ENCODE measurements around the gene TUBB2B. TPM values are rescaled to one million over a fixed set of nuclear protein-coding genes. Genes with fewer than 3 reads are reported as not detected.

Gene TUBB2B
- total and polyA plus RNA-seq, 10 of the 15 experiments (the other 5 are each of a cell fraction or from before 2014, with no cell fraction given) = 2.6 to 75.2 (median 21.2) TPM

- Histone ChIP-seq H3K36me3 (ENCODE audit: control insufficient read depth in 2 of 2, insufficient read depth in 2 of 2, low read length in 1 of 2) (no peaks in the 10 kb centered on the region), H4K20me1 (ENCODE audit: control insufficient read depth, insufficient read depth) (no peaks in the 10 kb centered on the region), H3K4me1 (ENCODE audit: control insufficient read depth, insufficient read depth, low read length) (peaks cover 39% of the 10 kb centered on the region), H3K4me2 (ENCODE audit: control insufficient read depth, insufficient read depth) (peak overlapping the region; percentile 92), H3K27ac (ENCODE audit: control insufficient read depth, insufficient read depth) (no peak overlapping the region), H3K4me3 (peak overlapping the region; percentile 63; the same call in 1 of the 2 replicates), H3K9me3 (replicated peaks; ENCODE audit: control insufficient read depth, insufficient read depth, low read length) (no peaks in the 10 kb centered on the region), H3K9ac (ENCODE audit: control insufficient read depth, insufficient read depth, low read length) (no peak overlapping the region), H3K27me3 (replicated peaks in 1 of 2; ENCODE audit: control insufficient read depth in 2 of 2, insufficient read depth in 2 of 2, low read length in 1 of 2) (peaks cover 32 to 35% of the 10 kb centered on the region in 2 experiments), H2AFZ (ENCODE audit: control insufficient read depth, low read depth, low read length) (peak overlapping the region; percentile 67), H3K79me2 (ENCODE audit: control insufficient read depth, insufficient read depth, low read length) (no peaks in the 10 kb centered on the region)
- CTCF ChIA-PET = interaction anchor here (0.8 to 1.2 kb wide), 2 partner anchors 11 to 23 kb away, joined by 3 to 5 read pairs; no protein-coding TSS in a partner anchor
- TF ChIP-seq WRNIP1 (IDR thresholded peaks at IDR 0.05; ENCODE audit: borderline replicate concordance, low read depth, low read length) (no peak), SUZ12 (IDR thresholded peaks at IDR 0.05; ENCODE audit: unreplicated experiment) (peak; percentile 49), STAT3 (IDR thresholded peaks at IDR 0.05; ENCODE audit: low read depth, low read length) (no peak), RUNX3 (IDR thresholded peaks at IDR 0.05; ENCODE audit: low read length) (0 out of 2 replicates have a peak, but pooled peaks have one; percentile 8)
- ATAC-seq = peak; percentile 22
- RAD21 ChIA-PET (ENCODE audit: unreplicated experiment) = interaction anchor here (0.8 to 1.0 kb wide), 2 partner anchors 9 to 19 kb away, joined by 3 read pairs; no protein-coding TSS in a partner anchor
- SMC1A ChIA-PET (ENCODE audit: uncharacterized antibody, unreplicated experiment) = interaction anchor here (1.3 kb wide), 1 partner anchor 22 kb away, joined by 7 read pairs; no protein-coding TSS in a partner anchor
- no TSS peak for BruUV-seq (replicated peaks)
- intact Hi-C loops (cut with micrococcal nuclease; ENCODE audit: unreplicated experiment) (no loop called here), in situ Hi-C loops (cut with MboI) (no loop called here)
- POLR2A ChIA-PET = no interaction called here
- no peak for DNase-seq (ENCODE audit: low read depth, low spot score)
- WGBS (ENCODE audit: insufficient coverage, insufficient replicate concordance, low lambda C conversion rate, missing lambda C conversion rate) = 18% methylated on average over 50 of the region's 62 CpGs
- FAIRE-seq = no peak
These were observed 1.5 kb upstream of the TUBB2B start for GRCh38 chr6:3228771-3229565.

DNA sequence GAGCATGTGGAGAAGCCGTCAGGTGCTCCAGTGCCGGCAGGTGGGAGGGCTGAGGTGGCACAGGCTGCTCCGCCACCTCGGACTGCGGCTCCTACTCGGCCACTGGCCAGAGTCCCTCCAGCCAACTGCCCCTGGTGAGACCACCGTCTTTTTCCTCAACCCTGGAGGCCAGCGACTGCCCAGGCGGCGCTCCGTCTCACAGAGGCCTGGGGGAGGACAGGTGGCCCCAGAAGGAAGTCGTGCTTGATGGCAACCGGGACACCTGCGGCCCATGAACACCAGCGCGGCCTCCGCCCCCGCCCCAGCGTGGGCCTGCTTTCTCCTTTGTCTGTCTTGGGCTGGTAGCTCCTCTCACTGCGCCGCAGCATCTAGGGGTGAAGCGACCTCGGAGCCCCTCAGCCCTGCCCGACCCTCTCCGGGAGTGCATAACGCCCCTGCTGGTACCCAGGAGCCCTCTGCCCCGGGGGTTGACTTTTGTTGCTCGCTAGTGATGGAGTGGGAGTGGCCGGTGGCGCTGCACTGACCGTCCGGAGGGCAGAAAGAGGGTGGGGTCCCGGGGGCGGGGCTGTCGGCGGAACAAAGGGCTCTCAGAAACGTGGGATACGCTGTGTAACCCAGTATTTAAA, 706 bp upstream of the TUBB2B start:
- DNase-seq (ENCODE audit: low read depth, low spot score) = no peak
- Histone ChIP-seq H3K4me2 (ENCODE audit: control insufficient read depth, insufficient read depth) (peak overlapping the region; percentile 100), H3K79me2 (ENCODE audit: control insufficient read depth, insufficient read depth, low read length) (no peaks in the 10 kb centered on the region), H4K20me1 (ENCODE audit: control insufficient read depth, insufficient read depth) (no peaks in the 10 kb centered on the region), H3K27ac (ENCODE audit: control insufficient read depth, insufficient read depth) (no peak overlapping the region), H3K9ac (ENCODE audit: control insufficient read depth, insufficient read depth, low read length) (no peak overlapping the region), H3K9me3 (replicated peaks; ENCODE audit: control insufficient read depth, insufficient read depth, low read length) (no peaks in the 10 kb centered on the region), H3K4me1 (ENCODE audit: control insufficient read depth, insufficient read depth, low read length) (peaks cover 39% of the 10 kb centered on the region), H3K27me3 (replicated peaks in 1 of 2; ENCODE audit: control insufficient read depth in 2 of 2, insufficient read depth in 2 of 2, low read length in 1 of 2) (peaks cover 29 to 35% of the 10 kb centered on the region in 2 experiments), H3K4me3 (peak overlapping the region; percentile 59; the same call in 1 of the 2 replicates), H3K36me3 (ENCODE audit: control insufficient read depth in 2 of 2, insufficient read depth in 2 of 2, low read length in 1 of 2) (no peaks in the 10 kb centered on the region), H2AFZ (ENCODE audit: control insufficient read depth, low read depth, low read length) (no peak overlapping the region; the same call in 1 of the 2 replicates)
- 2% methylated on average over 32 of the region's 38 CpGs for WGBS (ENCODE audit: insufficient coverage, insufficient replicate concordance, low lambda C conversion rate, missing lambda C conversion rate)
- ATAC-seq = peak; percentile 34
- no peak for FAIRE-seq
- RAD21 ChIA-PET (ENCODE audit: unreplicated experiment) = no interaction called here
- CTCF ChIA-PET = no interaction called here
- POLR2A ChIA-PET = no interaction called here
- SMC1A ChIA-PET (ENCODE audit: uncharacterized antibody, unreplicated experiment) = no interaction called here
- BruUV-seq (replicated peaks) = no TSS peak
- intact Hi-C loops (cut with micrococcal nuclease; ENCODE audit: unreplicated experiment) (no loop called here), in situ Hi-C loops (cut with MboI) (no loop called here)
- TF ChIP-seq ELK1 (IDR thresholded peaks at IDR 0.05; ENCODE audit: low read depth, low read length) = no peak
- TF ChIP-seq TCF3 (IDR thresholded peaks at IDR 0.05; ENCODE audit: borderline replicate concordance, insufficient read depth, low read depth, low read length) = peak; percentile 46; the same call in 1 of the 2 replicates
- no peak for TF ChIP-seq ZBTB40 (IDR thresholded peaks at IDR 0.05; ENCODE audit: borderline replicate concordance)

Measured in GM12878 (cell line).